ENCODE results near the gene IL4R. TPM values are rescaled to one million over a fixed set of nuclear protein-coding genes. Genes with fewer than 3 reads are reported as not detected.

IL4R gene
- total and polyA plus RNA-seq, 10 donors: 39.3 to 319 (median 160) TPM

DNA sequence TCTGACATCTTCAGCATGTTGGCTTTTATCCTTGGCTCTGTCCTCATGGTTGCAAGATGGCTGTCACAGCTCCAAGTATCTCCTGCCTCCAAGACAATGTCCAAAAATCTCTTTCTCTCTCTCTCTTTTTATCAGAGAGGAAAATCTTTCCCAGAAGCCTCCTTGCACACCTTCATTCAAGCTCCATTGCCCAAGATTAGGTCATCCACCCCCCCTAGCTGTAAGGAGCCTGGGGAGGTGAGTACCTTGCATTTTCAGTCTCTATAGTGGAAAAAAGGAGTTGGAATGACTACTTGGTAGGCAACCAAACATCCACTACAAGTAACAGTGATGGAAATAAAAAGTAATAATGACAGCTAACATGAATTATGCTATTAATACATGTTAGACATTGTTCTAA, 23.2 kb upstream of the IL4R start:
- TF ChIP-seq, protein P1, sequence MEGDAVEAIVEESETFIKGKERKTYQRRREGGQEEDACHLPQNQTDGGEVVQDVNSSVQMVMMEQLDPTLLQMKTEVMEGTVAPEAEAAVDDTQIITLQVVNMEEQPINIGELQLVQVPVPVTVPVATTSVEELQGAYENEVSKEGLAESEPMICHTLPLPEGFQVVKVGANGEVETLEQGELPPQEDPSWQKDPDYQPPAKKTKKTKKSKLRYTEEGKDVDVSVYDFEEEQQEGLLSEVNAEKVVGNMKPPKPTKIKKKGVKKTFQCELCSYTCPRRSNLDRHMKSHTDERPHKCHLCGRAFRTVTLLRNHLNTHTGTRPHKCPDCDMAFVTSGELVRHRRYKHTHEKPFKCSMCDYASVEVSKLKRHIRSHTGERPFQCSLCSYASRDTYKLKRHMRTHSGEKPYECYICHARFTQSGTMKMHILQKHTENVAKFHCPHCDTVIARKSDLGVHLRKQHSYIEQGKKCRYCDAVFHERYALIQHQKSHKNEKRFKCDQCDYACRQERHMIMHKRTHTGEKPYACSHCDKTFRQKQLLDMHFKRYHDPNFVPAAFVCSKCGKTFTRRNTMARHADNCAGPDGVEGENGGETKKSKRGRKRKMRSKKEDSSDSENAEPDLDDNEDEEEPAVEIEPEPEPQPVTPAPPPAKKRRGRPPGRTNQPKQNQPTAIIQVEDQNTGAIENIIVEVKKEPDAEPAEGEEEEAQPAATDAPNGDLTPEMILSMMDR (IDR thresholded peaks at IDR 0.05 in 8 of 11, conservative IDR thresholded peaks at IDR 0.05 in 3 of 11): no peak
- no peak for TF ChIP-seq POLR2AphosphoS5 (IDR thresholded peaks at IDR 0.05)
- TF ChIP-seq POLR2A (IDR thresholded peaks at IDR 0.05): no peak
- H3K4me3 ChIP-seq: peak overlapping the region in 1 of 8 donors; percentile 35
- intact Hi-C loops (cut with DNase I; ENCODE audit: low total_unique reads): no loop called here
- peaks cover 0 to 48% (median 3%) of the 10 kb centered on the region in 6 donors for H3K4me1 ChIP-seq
- H3K36me3 ChIP-seq: no peaks in the 10 kb centered on the region
- no peak for DNase-seq
- H3K27me3 ChIP-seq (replicated peaks in 1 of 7): no peaks in the 10 kb centered on the region
- H3K9me3 ChIP-seq: no peaks in the 10 kb centered on the region
- peak overlapping the region in 4 of 8 donors; percentile 51 to 85 (median 82) for H3K27ac ChIP-seq

DNA sequence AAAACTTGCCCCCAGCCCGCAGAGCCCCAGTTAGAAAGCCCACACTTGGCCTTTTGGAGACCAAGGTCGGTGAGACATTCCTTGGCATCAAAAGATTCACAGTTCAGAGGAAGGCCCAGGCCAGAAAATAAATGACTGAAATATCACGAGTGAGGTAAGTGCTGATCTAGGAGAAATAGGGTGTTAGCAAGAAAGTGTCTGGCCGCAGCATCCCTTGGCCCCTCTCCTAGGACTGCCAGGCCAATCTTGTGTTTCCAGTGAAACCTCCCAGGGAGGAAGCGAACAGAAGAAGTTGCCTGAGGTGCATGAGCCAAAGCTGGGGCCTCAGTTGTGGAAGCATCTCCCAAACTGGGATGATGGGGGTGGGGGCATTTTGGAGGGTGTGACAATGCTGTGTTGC, 22.7 kb upstream of the IL4R start:
- Histone ChIP-seq H3K4me3 (no peak overlapping the region), H3K27me3 (replicated peaks in 1 of 7) (no peaks in the 10 kb centered on the region), H3K36me3 (no peaks in the 10 kb centered on the region), H3K27ac (peak overlapping the region in 1 of 8 donors; percentile 85), H3K4me1 (peaks cover 0 to 48% (median 3%) of the 10 kb centered on the region in 6 donors), H3K9me3 (no peaks in the 10 kb centered on the region)
- intact Hi-C loops (cut with DNase I; ENCODE audit: low total_unique reads): no loop called here
- DNase-seq: no peak
- WGBS, 5 donors: 86 to 90% (median 87%) methylated on average over 5 of the region's 5 CpGs
- TF ChIP-seq, protein P1 (IDR thresholded peaks at IDR 0.05 in 8 of 11, conservative IDR thresholded peaks at IDR 0.05 in 3 of 11): no peak
- TF ChIP-seq POLR2A (IDR thresholded peaks at IDR 0.05) (no peak), POLR2AphosphoS5 (IDR thresholded peaks at IDR 0.05) (no peak)

DNA sequence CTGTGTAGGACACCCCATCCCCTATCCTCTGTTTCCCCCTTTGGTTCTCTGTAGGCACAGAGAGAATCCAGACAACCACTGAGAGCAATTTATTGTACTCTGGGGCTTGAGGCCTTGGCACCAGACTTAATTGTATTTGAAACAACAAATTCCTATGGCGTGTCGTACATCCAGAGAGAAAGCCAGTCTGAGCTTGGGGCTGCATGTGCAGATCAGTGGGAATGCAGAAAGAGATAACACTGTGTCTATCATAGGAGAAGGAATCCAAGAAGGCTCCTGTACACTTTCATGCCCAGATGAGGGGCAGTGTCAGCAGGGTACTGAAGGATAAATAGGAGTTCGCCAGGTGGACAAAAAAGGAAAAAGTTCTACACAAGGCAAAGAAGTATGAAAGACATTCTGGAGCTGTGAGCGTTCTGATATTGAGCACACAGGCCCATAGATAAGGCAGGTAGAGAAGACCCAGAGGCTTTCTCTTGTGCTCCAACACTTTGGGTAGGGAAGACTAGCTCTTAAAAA, 22.0 kb upstream of the IL4R start:
- WGBS, 5 donors: 94 to 98% (median 96%) methylated on average over 4 of the region's 4 CpGs
- H3K36me3 ChIP-seq: no peaks in the 10 kb centered on the region
- no peaks in the 10 kb centered on the region for H3K9me3 ChIP-seq
- no peak overlapping the region for H3K27ac ChIP-seq
- DNase-seq: no peak
- TF ChIP-seq POLR2AphosphoS5 (IDR thresholded peaks at IDR 0.05): no peak
- no peak for TF ChIP-seq POLR2A (IDR thresholded peaks at IDR 0.05)
- TF ChIP-seq, protein P1 (IDR thresholded peaks at IDR 0.05 in 8 of 11, conservative IDR thresholded peaks at IDR 0.05 in 3 of 11): no peak
- intact Hi-C loops (cut with DNase I; ENCODE audit: low total_unique reads): no loop called here
- H3K4me1 ChIP-seq: peaks cover 0 to 48% (median 3%) of the 10 kb centered on the region in 6 donors
- no peaks in the 10 kb centered on the region for H3K27me3 ChIP-seq (replicated peaks in 1 of 7)
- H3K4me3 ChIP-seq: no peak overlapping the region

DNA sequence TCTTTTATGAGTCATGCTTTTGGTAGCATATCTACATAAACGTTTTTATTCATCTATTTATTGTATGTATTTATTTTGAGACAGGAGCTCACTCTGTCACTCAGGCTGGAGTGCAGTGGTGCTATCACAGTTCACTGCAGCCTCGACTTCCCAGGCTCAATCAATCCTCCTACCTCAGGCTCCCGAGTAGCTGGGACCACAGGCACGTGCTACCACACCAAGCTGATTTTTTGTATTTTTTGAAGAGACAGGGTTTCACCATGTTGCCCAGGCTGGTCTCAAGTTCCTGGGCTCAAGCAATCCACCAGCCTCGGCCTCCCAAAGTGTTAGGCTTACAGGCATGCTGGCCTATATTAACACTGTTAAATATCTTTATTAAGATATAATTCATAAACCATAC, 20.4 kb upstream of the IL4R start:
- TF ChIP-seq POLR2AphosphoS5 (IDR thresholded peaks at IDR 0.05): no peak
- Histone ChIP-seq H3K4me3 (no peak overlapping the region), H3K9me3 (no peaks in the 10 kb centered on the region), H3K4me1 (peaks cover 0 to 37% (median 0%) of the 10 kb centered on the region in 6 donors), H3K27me3 (replicated peaks in 1 of 7) (no peaks in the 10 kb centered on the region), H3K27ac (no peak overlapping the region), H3K36me3 (no peaks in the 10 kb centered on the region)
- intact Hi-C loops (cut with DNase I; ENCODE audit: low total_unique reads): no loop called here
- WGBS, 5 donors: 67 to 82% (median 72%) methylated on average over 5 of the region's 5 CpGs
- no peak for DNase-seq

DNA sequence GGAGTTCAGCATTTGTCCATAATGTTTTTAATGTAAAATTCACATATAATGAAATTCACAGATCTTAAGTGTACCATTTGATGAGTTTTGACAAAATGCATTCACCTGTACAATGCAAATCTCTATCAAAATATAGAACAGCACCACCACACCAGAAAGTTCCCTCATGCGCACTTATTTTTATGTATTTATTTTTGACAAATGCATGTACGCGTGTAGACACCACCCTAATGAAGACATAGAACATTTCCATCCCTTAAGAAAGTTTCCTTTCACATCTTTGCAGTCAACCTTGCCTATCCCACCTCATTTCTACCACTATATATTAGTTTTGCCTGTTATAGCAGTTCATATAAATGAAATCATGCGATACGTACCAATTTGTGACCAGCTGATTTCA, 15.6 kb upstream of the IL4R start:
- H3K36me3 ChIP-seq: no peaks in the 10 kb centered on the region
- intact Hi-C loops (cut with DNase I; ENCODE audit: low total_unique reads): no loop called here
- H3K27me3 ChIP-seq (replicated peaks in 1 of 7): no peaks in the 10 kb centered on the region
- H3K4me3 ChIP-seq: no peak overlapping the region
- H3K9me3 ChIP-seq: no peaks in the 10 kb centered on the region
- peaks cover 0 to 60% (median 0%) of the 10 kb centered on the region in 6 donors for H3K4me1 ChIP-seq
- H3K27ac ChIP-seq: peak overlapping the region in 4 of 8 donors; percentile 20 to 78 (median 52)
- 65 to 86% (median 79%) methylated on average over 5 of the region's 5 CpGs for WGBS, 5 donors
- TF ChIP-seq, protein P1 (IDR thresholded peaks at IDR 0.05 in 8 of 11, conservative IDR thresholded peaks at IDR 0.05 in 3 of 11): no peak
- no peak for TF ChIP-seq POLR2A (IDR thresholded peaks at IDR 0.05)
- no peak for TF ChIP-seq POLR2AphosphoS5 (IDR thresholded peaks at IDR 0.05)
- DNase-seq: no peak

All from spleen (tissue), 11 donors.